OCI-LY3 (cell line): Measurements from ENCODE around the gene LCN6.
"Not testable (repeated sequence)": the region's sequence is repeated elsewhere in the genome, so short reads cannot be mapped to it uniquely, and the experiment has no call there.

Experiments used
- H2AFZ ChIP-seq: fragments of 200-600, 300-600 bp; shearing (Covaris generic); 2 replicates; pipeline ENCODE4 v1.6.0; 2014; ENCODE audit warnings: antibody characterized with exemption, low read depth, low read length
- H3K27ac ChIP-seq: fragments of 200-600, 300-600 bp; sonication (generic); 2 replicates; pipeline ENCODE4 v1.5.1; 2014; ENCODE audit warnings: mild to moderate bottlenecking, low read length, moderate library complexity, mixed read lengths
- H3K27me3 ChIP-seq: fragments of 200-600, 300-600 bp; sonication (generic); 2 replicates; pipeline ENCODE4 v1.6.1; 2014; ENCODE audit warnings: low read depth, low read length, mixed read lengths
- H3K36me3 ChIP-seq: fragments of 200-600, 300-600 bp; sonication (generic); replicated peaks from 2 replicates; pipeline ENCODE3; 2014; ENCODE audit warnings: low read depth, low read length, mixed read lengths
- H3K4me1 ChIP-seq: fragments of 300-600, 200-600 bp; sonication (generic); 2 replicates; pipeline ENCODE4 v1.6.1; 2014; ENCODE audit warnings: low read length, mixed read lengths
- H3K4me2 ChIP-seq: fragments of 200-600, 300-600 bp; sonication (generic); 2 replicates; pipeline ENCODE4 v1.6.1; 2014; ENCODE audit warnings: low read length, mixed read lengths
- H3K4me3 ChIP-seq: fragments of 300-600, 200-600 bp; sonication (generic); 2 replicates; pipeline ENCODE4 v1.5.1; 2014; ENCODE audit warnings: antibody characterized with exemption, mild to moderate bottlenecking, low read length, moderate library complexity
- H3K79me2 ChIP-seq: fragments of 300-600, 200-600 bp; shearing (Covaris generic); 2 replicates; pipeline ENCODE4 v1.6.1; 2014; ENCODE audit warnings: mild to moderate bottlenecking, low read length, mixed read lengths
- H3K9ac ChIP-seq: fragments of 300-600, 200-600 bp; shearing (Covaris generic); 2 replicates; pipeline ENCODE4 v1.6.0; 2014; ENCODE audit warnings: mild to moderate bottlenecking, low read length, moderate library complexity
- H3K9me3 ChIP-seq: fragments of 200-600, 300-600 bp; shearing (Covaris generic); 2 replicates; pipeline ENCODE4 v1.6.1; 2014; ENCODE audit warnings: low read length, mixed read lengths; ENCODE audit not compliant: insufficient read depth
- H4K20me1 ChIP-seq: fragments of 200-600, 300-600 bp; sonication (generic); 2 replicates; pipeline ENCODE4 v1.6.1; 2016; ENCODE audit warnings: low read length, mixed read lengths; ENCODE audit not compliant: insufficient read depth
- CTCF ChIP-seq: fragments of 200-600, 300-600 bp; sonication (generic); IDR thresholded peaks from 2 replicates; pipeline ENCODE4 v1.5.1; 2014; ENCODE audit warnings: antibody characterized with exemption, low read length, low read depth
- EZH2phosphoT487 ChIP-seq: fragments of 200-600 bp; shearing (Covaris generic); IDR thresholded peaks from 2 replicates; pipeline ENCODE4 v1.6.1; 2018; ENCODE audit warnings: antibody characterized with exemption, mixed run types, low read depth

Gene LCN6

DNA sequence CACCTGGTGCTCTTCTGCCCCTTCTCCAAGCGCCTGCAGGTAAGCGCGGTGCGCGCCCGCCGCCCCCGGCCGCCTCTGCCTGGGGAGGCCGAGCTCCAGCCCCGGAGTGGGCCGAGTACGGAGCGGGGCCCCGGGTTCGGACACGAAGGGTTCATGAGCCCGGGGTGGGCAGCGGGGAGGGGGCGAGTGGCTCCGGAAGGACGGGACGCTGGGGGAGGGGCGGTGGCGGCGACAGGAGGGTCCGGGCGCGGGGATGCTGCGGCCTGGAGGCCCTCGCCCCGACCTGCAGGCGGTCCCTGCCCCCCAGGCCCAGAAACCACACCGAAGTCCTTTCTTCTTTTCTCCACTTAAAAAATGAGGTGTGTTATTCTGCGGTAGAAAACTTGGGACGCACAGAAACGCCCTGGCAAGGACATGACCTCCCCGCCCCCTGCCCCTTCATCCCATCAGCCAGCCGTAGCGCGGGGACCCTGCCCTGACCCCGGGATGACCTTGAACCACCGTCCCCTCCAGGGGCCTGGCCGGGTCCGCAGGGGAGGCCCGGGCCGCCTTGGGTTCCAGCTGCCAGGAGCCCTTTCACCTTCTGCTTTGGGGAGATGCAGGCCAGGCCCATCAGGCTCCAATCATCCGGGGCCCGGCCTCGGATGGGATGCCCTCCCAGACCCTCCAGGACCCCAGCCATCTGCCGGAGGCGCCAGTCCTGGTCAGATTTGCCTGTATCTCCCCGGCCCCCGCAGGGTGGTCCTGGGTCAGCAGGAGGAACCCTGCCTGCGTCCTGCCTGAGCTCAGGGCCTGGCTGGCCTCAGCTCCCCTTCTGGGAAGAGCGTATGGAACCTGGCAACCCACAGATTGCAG is 35.4 kb downstream of the LCN6 start:
- Histone ChIP-seq H3K27me3 (no peaks in the 10 kb centered on the region), H4K20me1 (no peaks in the 10 kb centered on the region), H3K4me1 (no peaks in the 10 kb centered on the region), H3K79me2 (no peaks in the 10 kb centered on the region), H3K9ac (peak overlapping the region; percentile 63), H3K9me3 (no peaks in the 10 kb centered on the region), H2AFZ (no peak overlapping the region), H3K4me3 (peak overlapping the region; percentile 81), H3K4me2 (peak overlapping the region; percentile 72), H3K36me3 (no peaks in the 10 kb centered on the region), H3K27ac (no peak overlapping the region)
- TF ChIP-seq EZH2phosphoT487 (no peak), CTCF (no peak)

- H3K9ac ChIP-seq = peak within 1 kb of the TSS; percentile 63
- no peaks in the 10 kb centered on the region for H3K36me3 ChIP-seq
- H3K9me3 ChIP-seq = no peaks in the 10 kb centered on the region
- no peaks in the 10 kb centered on the region for H3K79me2 ChIP-seq
- H3K4me2 ChIP-seq = peak within 1 kb of the TSS; percentile 72
- no peak within 1 kb of the TSS for H2AFZ ChIP-seq
- H3K4me3 ChIP-seq = peak within 1 kb of the TSS; percentile 81
- no peaks in the 10 kb centered on the region for H3K4me1 ChIP-seq
- TF ChIP-seq EZH2phosphoT487 (no peak), CTCF (no peak)
- no peak within 1 kb of the TSS for H3K27ac ChIP-seq
- H3K27me3 ChIP-seq = peaks cover 4% of the 10 kb centered on the region; the same call in 1 of the 2 replicates
- no peaks in the 10 kb centered on the region for H4K20me1 ChIP-seq
These were observed 36.3 kb downstream of the LCN6 start, which contains the start of gene DIPK1B for GRCh38 chr9:136711751-136712689. DIPK1B (plus strand) TSS chr9:136712572; CDS start chr9:136712666, 94 bp downstream.

GRCh38 chr9:136711219-136711648 is 37.1 kb downstream of the LCN6 start:
- H3K4me1 ChIP-seq, H3K9ac ChIP-seq, H2AFZ ChIP-seq, H4K20me1 ChIP-seq, H3K27ac ChIP-seq, H3K4me3 ChIP-seq, H3K9me3 ChIP-seq, H3K4me2 ChIP-seq, H3K79me2 ChIP-seq, H3K27me3 ChIP-seq, H3K36me3 ChIP-seq: not testable (repeated sequence)

DNA sequence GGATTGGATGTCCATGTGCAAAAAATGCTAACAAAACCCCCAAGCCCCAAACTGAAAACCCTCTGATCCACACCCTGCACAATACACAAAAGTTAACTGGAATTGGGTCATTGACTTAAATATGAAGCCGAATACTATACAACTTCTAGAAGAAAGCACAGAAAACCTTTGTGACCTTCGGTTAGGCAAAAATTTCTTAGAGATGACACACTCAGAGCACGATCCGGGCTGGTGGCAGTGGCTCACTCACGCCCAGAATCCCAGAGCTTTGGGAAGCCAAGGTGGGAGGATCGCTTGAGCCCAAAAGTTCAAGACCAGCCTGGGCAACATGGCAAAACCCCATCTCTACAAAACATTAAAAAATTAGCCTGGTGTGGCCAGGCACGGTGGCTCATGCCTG is 37.8 kb downstream of the LCN6 start:
- Histone ChIP-seq H3K27me3 (peaks cover 13% of the 10 kb centered on the region), H2AFZ (no peak overlapping the region), H3K9ac (no peak overlapping the region), H4K20me1 (no peaks in the 10 kb centered on the region), H3K4me2 (no peak overlapping the region), H3K4me1 (no peaks in the 10 kb centered on the region), H3K4me3 (no peak overlapping the region), H3K9me3 (no peaks in the 10 kb centered on the region), H3K36me3 (no peaks in the 10 kb centered on the region), H3K27ac (no peak overlapping the region), H3K79me2 (no peaks in the 10 kb centered on the region)
- TF ChIP-seq CTCF = no peak
- no peak for TF ChIP-seq EZH2phosphoT487
